Epithelial cell of esophagus (primary cell): ENCODE measurements around the gene GH2.

Experiments used
- DNase-seq: peaks from one replicate; pipeline ENCODE4 v3.0.0; 2010; ENCODE audit warnings: low read depth
- H3K4me3 ChIP-seq: 2 replicates; pipeline ENCODE4 v1.5.1; 2011; ENCODE audit warnings: mild to moderate bottlenecking, low read length, control low read depth
- TF ChIP-seq, protein P1 (sequence below): IDR thresholded peaks from 2 replicates; pipeline ENCODE4 v1.5.1; 2011; ENCODE audit warnings: low read depth, mild to moderate bottlenecking, low read length, control low read depth, inconsistent platforms; ENCODE audit not compliant: insufficient read depth; ENCODE audit errors: missing control alignments

GH2 gene

DNA sequence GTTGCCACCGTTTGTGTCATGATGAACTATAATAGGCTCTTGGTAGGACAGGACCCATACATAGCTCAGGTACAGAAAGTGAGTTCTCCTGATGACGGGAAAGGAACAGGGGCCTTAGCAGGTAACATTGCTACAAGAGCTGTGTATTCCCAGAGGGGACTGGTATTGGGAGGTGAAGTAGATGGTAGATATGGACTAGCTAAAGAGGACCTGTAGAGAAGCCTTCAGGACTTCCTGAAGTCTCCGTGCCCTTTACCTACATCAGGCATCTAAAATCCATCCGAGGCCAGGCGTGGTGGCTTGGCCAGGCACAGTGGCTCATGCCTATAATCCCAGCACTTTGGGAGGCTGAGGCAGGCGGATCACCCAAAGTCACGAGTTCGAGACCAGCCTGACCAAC, 26.6 kb downstream of the GH2 start:
- H3K4me3 ChIP-seq: no peak overlapping the region
- no peak for DNase-seq
- TF ChIP-seq, protein P1, sequence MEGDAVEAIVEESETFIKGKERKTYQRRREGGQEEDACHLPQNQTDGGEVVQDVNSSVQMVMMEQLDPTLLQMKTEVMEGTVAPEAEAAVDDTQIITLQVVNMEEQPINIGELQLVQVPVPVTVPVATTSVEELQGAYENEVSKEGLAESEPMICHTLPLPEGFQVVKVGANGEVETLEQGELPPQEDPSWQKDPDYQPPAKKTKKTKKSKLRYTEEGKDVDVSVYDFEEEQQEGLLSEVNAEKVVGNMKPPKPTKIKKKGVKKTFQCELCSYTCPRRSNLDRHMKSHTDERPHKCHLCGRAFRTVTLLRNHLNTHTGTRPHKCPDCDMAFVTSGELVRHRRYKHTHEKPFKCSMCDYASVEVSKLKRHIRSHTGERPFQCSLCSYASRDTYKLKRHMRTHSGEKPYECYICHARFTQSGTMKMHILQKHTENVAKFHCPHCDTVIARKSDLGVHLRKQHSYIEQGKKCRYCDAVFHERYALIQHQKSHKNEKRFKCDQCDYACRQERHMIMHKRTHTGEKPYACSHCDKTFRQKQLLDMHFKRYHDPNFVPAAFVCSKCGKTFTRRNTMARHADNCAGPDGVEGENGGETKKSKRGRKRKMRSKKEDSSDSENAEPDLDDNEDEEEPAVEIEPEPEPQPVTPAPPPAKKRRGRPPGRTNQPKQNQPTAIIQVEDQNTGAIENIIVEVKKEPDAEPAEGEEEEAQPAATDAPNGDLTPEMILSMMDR: no peak

DNA sequence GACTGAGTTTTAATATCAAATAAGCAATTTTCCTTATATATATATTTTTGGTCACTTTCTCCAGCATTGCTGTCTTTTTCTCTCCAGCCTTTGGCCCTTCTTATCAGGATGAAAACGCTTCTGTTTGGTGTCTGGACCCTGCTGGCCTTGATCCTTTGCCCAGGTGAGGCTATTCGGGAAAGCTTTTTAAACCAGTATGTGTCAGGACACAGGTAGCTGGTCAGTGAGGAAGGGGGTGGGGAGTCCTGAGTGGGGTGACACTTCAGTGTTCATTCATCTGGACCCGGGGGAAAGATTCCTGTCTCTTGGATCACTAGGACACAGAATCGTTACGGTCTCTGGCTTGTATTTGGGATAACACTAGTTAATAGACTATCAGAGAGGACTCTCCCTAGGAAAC, 27.0 kb downstream of the GH2 start:
- H3K4me3 ChIP-seq: no peak overlapping the region
- TF ChIP-seq, protein P1: no peak
- DNase-seq: no peak

DNA sequence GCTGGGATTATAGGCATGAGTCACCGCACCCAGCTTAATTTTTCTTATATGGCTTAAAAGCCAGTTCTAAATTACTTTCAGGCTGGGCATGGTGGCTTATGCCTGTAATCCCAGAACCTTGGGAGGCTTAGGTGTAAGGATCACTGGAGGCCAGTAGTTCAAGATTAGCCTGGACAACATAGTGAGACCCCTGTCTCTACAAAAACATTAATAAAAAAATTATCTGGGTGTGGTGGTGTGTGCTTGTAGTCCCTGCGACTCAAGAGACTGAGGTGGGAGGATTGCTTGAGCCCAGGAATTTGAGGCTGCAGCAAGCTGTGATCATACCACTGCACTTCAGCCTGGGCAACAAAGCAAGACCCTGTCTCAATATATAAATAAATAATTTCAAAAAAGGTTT, 28.5 kb downstream of the GH2 start:
- no peak for DNase-seq
- TF ChIP-seq, protein P1: no peak
- H3K4me3 ChIP-seq: no peak overlapping the region

DNA sequence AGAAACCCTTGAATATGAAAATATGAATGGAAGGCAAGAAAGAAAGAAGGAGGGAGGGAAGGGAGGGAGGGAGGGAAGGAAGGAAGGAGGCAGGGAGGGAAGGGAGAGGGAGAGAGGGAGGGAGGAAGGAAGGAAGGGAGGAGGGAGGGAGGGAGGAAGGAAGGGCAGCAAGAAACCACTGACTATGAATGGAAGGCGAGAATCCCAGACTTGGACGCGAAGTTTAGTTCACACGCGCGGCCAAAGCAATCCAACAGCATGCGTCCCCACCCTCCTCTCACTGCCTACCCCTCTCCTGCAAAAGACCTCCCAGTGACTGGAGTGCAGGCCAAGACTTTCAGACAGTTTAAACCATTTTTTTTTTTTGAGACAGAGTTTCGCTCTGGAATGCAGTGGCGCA, 31.3 kb downstream of the GH2 start:
- no peak overlapping the region for H3K4me3 ChIP-seq
- no peak for DNase-seq
- TF ChIP-seq, protein P1: no peak

DNA sequence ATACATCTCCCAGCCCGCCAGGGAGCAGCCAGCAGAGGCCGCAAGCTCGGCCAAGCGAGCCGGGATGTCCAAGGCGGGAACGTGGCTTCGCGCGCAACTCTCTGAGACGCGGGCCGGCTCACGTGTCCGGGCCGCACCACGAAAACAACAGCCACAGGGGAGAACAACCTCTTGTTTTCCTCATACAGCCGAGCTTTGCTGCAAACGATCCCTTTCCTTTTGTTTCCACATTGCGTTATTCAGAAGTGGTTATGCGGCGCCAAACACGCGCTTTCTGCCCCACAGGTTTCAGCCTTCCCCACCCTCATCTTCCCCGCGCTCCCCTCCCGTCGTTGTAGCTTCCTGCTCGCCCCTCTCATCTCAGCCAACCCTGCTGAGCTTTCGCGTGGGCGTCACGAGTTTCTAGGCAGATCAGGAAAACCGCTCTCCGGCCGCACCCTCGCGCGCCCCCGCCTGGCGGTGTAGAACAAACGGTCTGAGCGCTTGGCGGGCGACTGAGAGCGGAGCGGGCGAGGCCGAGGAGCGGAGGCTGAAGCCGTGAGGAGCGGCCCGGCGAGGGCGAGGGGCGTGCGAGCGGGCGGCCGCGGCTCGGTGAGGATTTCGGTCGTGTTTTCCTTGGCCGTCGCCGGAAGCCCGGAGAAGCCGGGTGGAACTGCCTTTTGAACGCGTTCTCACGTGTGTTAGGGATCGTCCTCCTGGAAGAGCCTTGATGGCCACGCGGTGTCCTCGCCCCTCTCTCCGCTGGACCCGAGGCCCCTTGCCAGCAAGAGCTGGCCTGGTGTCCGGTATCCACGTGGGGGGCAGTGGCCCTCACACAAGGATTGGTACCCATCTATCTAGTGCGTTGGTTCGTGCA, 32.7 kb downstream of the GH2 start:
- DNase-seq: peak; percentile 95
- H3K4me3 ChIP-seq: peak overlapping the region; percentile 40
- TF ChIP-seq, protein P1: peak; percentile 60

DNA sequence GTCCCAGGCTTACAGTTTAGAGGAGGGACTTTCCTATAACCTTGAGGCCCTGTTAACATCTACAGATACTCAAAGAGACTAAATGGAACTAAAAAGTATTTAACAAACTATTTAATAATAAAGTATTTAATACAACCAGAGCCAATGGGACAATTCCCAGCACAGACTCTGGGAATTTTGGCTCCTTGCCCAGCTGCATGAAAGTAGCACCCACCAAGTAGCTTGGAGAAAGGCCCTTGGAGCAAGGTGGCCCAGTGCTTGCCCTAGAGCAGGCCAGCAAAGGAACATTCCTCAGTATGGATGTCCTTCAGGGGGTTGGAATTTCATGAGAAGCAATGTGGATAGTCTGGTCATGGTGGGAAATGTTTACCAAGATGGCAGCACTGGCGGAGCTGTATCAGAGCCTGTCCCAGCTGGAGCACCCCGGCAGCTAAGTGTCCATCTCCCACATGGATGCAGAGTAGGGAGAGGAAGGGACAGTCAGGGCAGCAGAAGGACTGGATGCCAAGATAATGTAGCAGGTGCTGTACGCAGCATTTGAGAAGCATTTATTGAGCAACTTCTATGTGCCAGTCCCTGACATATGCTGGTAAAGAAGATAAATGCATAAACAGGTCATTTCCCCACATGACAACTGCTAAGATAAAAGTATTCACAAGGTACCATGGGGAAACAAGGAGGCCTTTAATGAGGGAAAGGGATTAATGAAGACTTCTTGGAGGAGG, 34.1 kb downstream of the GH2 start:
- DNase-seq: no peak
- H3K4me3 ChIP-seq: no peak overlapping the region
- TF ChIP-seq, protein P1: no peak
